CD4-positive, alpha-beta T cell treated with Interleukin-2 at 100 ng/mL for 4 hours (primary cell): Measurements from ENCODE around the gene LCE3A.
"Not testable (repeated sequence)": the region's sequence is repeated elsewhere in the genome, so short reads cannot be mapped to it uniquely, and the experiment has no call there.

Experiments used
- DNase-seq: peaks from one replicate; pipeline ENCODE4 v3.0.0-alpha.2; 2020; ENCODE audit warnings: low spot score

Gene LCE3A, protein sequence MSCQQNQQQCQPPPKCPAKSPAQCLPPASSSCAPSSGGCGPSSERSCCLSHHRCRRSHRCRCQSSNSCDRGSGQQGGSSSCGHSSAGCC

DNA sequence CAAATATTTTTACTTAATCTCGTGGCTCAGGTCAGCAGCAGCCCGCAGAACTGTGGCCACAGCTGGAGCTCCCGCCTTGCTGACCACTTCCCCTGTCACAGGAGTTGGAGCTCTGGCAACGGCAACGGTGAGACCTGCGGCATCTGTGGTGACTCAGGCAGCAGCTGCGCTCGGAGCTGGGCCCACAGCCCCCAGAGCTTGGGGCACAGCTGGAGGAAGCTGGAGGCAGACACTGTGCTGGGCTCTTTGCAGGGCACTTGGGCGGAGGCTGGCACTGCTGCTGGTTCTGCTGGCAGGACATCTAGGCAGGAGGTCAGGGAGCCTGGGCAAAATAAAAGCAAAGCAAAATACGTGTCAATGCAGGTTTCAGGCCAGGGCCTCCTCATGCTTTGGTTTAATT, at the start of gene LCE3A:
LCE3A (minus strand) TSS at position 301 of the 400 bp plus-strand sequence; CDS start at position 301, 0 bp downstream.
- no peak for DNase-seq

DNA sequence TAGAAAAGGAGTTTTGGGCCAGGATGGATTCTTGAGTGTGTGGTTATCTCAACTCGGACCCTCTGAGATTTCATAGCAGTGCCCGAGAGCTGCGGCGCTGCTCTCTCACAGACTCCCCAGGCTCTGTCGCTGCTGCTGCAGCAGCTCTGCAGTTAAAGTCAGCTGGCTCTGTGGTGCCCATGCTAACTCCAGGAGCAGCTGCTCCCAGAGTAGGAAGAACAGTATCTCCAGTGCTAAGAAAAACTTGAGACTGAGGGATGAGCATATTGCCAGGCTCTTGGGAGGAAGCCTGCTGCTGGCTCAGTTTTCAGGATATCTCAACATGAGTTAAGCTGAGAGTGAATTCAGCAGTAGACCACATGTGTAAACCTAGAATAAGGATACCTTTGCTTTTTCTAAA, 44.7 kb upstream of the LCE3A start:
- DNase-seq: no peak

DNA sequence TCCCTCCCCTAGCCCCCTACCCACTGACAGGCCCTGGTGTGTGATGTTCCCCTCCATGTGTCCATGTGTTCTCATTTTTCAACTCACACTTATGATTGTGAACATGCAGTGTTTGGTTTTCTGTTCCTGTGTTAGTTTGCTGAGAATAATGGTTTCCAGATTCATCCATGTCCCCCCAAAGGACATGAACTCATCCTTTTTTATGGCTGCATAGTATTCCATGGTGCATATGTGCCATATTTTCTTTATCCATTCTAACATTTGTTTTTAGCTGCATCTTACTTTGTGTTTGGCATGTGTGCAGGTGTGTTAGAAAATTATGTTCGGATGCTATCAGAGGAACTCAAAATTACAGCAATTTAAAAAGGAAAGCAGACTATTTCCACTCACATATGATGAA, 43.3 kb upstream of the LCE3A start:
- DNase-seq: not testable (repeated sequence)

DNA sequence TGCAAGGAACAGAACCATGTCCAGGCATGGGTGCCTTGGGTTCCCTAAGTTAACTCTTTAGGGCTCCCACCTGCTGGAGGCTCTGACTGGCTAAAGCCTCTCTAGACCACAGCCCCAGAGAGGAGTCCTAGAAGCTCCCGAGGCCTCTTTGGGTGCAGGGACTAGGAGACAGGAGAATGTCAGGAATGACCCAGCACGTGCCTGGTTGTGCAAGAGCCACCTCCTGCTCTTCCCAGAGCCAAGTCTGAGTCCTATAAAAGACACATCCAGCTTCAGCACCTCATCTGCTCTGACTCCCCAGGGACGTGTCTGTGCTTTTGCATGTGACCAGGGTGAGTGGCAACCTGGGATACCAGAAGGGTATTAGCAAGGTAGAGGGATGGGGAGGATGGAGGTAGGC, 40.2 kb upstream of the LCE3A start, which contains the start of gene LCE2D:
LCE2D (plus strand) TSS at position 283 of the 400 bp plus-strand sequence. CDS start 726 bp downstream, outside the sequence.
- no peak for DNase-seq

DNA sequence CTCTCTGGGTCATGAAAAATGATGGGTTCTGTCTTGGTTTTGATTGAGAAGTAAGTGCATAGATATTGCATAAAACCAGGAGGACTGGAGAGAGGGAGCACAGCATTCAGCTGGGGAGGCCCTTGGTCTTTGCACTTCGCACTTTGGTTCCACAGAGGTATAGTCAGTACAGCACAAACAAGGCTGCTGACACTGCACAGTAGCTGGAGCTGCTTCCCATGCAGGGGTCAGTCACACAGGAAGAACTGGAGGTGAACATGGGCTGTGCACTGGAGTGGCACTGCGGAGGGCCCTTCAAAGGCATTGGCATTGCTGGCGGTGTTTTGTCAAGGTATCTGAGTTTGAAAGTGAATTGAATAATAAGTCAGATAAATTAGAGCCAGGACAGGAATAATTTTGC, 35.7 kb upstream of the LCE3A start:
- no peak for DNase-seq

DNA sequence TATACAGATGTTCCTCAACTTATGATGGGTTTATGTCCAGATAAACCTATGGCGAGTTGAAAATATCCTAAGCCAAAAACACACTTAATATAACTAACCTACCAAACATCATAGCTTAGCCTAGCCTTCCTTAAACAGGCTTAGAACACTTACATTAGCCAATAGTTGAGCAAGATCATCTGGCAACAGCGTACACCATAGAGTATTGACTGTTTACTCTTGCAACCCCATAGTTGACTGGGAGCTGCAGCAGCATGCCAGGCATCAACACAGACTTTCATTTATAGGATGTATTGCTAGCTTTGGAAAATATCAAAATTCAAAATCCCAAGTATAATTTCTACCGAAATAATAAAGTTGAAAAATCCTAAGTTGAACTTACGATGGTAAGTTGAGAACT, 34.8 kb upstream of the LCE3A start:
- DNase-seq: no peak

DNA sequence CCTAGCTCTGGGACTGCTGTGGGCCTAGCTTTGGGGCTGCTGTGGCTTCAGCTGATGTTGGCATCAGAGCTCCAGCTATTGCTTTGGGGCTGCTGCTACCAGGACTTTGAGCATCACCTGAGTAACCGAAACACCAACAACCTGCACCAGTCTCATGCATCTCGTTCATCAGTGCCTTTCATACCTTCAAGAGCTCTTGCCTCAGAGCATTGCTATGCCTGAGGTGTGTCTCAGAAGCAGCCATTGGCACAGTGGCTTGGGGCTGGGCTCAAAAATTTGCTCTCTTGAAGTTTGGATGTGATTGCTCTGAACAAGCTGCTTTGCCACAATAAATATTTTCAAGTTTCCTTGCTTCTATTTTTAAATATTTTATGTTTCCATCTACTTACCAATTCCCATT, 33.6 kb upstream of the LCE3A start:
- no peak for DNase-seq

DNA sequence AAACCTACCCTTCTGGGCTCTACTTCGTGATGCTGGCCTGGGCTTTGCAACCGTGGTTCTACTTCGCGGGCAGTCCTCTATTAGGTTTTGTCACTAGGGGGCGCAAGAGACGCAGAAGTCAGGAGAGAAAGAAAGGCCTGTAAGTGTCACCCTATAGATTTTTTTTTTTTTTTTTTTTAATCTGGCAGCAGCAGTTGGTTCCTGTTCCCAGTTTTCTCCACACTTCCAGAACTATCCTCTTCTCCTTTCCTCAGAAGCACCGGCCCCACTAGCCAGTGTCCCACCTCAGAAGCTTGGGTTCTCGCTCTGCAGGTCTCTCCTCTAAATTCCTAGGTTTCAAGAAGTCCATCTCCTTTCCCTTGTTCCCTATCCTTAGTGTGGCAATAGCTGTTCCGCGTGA, 31.2 kb upstream of the LCE3A start:
- peak; percentile 50 for DNase-seq

DNA sequence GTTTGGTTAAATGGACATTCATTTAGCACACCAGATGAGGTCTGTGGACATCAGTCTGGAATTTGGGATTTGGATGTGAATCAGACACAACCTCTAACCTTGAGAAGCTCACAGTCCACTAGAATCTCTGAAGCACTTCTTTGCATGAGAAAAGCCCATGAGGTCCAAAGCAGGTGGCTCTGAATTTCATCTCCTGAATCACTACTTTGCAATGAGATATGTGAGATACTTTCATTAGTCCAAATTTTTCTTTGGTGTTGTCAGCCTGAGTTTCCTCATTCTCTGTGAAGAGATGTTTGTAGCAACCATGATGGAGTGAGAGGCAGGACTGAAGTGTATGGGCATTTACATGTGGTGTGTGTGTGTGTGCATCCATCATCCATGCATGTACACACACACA, 23.8 kb upstream of the LCE3A start:
- no peak for DNase-seq

DNA sequence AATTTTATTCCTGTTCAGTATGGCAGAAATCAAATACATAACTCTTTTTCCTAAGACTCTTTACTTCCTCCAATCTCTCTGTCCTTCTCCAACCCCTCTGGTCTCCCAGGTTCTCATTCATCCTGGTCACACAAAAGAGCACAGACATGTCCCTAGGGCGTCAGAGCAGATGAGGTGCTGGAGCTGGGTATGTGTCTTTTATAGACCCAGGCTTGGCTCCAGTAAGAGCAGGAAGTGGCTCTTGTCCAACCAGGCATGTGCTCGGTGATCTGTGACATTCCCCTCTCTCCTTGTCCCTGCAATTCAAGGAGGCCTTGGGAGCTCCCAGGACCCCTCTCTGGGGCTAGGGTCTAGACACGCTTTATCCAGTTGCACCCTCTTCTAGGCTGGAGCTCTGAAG, 22.2 kb upstream of the LCE3A start:
- no peak for DNase-seq

DNA sequence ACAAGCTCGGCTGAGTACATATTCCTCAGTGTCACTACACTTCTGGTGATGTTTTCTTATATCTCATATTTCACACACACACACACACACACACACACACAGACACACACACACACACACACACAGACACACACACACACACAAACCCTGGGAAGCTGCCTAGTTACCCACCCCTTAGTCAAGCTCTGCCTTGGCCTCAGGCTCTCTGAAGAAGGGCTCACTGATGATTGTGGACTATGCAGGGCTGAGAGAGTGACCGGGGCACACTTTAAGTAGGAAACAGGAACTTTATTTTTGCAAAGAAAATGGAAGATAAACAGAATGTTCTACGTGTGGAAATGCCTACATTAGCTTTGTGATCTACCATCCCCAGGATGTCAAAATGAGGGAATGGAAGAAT, 21.0 kb upstream of the LCE3A start:
- no peak for DNase-seq

DNA sequence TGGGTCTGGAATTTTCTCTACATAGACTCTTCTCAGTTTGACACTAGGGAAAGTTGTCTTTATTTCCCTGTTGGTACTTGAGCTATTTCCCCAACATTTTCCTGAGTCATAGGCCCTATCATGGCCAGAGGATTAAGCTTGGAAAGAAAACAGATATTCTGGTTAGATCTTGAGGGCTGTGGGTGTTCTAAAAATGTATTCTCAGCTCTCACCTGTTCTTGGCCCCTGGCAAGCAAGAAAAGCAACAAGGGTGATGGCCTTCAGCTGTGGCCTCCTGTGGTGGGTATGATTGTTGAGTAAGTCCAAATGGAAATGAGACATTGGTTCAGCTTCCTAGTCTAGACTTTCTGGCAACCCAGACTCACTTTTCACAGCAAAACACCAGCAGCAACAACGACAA, 17.4 kb upstream of the LCE3A start:
- no peak for DNase-seq

DNA sequence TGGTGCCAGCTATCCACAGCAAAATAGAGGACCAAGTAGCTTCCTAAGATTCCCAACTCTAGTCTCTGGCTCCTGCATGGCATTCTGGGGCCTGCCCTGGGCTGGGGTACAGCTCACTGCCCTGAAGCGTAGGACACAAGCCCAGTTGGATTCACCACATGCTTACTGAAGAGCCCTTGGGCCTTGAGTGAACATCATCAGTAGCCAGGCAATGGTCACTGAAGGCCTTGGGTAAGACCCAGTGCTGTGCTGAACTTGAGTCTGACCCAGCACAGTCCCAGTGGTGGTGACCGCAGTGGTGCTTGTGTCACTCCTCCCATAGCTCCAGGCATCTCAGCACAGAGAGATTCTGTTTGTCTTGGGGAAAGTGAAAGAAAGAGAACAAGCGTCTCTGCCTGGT, 7.7 kb upstream of the LCE3A start:
- DNase-seq: no peak

DNA sequence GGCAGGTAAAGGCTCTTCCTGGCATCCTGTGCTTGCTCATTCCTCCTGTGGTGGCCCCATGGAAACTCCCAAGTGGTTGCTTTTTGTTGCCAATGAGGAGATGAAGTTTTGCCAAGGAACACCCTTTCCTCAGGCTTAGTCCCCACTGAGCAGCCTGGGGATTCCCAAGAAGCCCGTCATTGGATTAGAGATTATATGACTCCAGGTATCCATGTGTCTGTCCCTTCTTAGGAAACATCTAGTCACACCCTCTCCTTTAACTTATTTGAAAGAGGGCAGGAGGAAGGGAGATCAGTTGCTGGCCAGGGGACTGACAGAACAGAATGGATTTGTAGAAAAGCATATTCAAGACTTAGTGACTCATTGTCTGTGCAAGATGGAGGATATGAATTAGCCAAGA, 3.8 kb upstream of the LCE3A start:
- DNase-seq: no peak

DNA sequence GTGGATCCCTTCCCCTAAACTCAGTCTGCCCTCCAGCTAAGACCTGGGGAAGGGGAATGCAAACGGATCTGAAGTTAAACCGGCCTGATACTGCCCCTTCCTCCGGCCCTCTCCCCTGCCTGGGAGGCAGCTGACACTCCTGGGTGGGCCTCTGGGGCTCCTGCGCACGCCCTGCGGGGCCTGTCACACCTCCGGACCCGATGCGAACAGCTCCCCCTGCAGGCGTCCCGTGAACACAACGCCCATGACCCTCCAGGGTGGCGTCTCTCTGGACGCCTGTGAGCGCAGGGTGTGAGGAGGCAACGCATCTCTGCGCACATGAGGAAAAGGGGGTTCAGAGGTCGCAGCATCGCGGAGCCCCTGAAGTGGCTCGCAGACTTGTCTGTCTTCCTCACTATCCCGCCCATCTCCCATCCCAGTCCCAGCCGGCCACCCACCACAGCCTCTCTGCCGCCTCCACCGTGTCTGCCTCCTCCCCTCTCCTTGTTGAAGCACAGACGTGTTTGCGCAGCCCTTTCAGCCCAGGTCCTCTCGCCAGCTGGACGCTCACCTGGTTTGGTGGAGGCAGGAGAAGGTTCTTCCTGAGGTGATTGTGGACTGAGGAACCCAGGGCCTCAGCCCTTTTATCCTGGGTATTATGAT, 421 bp upstream of the LCE3A start:
- no peak for DNase-seq

DNA sequence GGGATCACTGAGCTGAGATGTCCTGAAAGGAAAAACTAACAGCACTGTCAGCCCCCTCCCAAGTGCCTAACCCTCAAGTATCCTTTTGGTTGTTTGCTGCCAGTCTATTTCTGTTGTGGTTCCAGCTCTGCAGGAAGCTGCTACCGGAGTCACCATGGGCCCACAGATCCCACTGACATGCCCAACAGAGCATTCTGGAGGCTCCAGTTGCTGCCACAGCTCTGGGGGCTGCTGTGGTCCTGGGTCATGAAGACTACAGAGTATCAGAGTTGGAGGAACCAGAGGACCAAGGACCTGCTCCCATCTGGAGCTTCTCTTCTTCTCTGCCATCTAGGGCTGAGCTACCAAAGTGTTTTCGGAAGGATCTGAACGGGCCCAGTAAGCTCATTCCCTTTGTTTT, 910 bp downstream of the LCE3A start:
- no peak for DNase-seq

DNA sequence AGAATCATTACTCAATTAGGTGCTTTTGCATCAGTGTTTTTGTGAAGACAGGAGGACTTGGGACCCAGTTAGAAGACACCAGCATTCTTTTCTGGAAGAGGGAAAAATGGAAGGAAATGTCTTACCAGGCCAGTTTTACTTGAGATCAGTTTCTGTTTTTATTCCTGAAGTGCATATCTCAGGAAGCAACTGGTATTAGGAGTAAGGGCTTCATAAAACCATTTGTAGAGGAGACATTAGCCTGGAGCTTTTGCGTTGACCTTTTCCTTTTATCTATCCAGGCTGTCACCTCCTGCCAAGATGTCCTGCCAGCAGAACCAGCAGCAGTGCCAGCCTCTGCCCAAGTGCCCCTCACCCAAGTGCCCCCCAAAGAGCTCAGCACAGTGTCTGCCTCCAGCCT, 9.4 kb downstream of the LCE3A start, which contains the start of gene LCE3B:
LCE3B (plus strand) TSS at position 301 of the 400 bp plus-strand sequence; CDS start at position 301, 0 bp downstream.
- no peak for DNase-seq

DNA sequence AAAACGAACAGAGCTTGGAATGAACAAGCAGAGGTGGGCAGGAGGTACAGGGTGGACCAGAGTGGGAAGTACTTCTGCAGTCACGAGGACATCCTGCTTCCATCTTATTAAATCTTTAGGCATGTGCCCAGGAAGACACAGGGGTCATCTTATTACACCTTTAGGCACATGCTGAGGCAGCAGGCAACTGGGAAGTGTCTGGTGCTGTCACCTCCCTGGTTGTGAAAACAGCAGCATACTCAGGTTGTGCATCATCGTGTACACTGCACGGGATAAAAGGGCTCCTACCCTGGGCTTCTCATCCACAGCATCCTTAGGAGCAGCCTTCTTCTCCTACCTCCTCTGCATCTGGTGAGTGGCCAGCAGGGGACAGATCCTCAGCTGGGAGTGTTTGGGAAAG, 23.0 kb downstream of the LCE3A start, which contains the start of gene LCE3C:
LCE3C (plus strand) TSS at position 301 of the 400 bp plus-strand sequence. CDS start 498 bp downstream, outside the sequence.
- no peak for DNase-seq

DNA sequence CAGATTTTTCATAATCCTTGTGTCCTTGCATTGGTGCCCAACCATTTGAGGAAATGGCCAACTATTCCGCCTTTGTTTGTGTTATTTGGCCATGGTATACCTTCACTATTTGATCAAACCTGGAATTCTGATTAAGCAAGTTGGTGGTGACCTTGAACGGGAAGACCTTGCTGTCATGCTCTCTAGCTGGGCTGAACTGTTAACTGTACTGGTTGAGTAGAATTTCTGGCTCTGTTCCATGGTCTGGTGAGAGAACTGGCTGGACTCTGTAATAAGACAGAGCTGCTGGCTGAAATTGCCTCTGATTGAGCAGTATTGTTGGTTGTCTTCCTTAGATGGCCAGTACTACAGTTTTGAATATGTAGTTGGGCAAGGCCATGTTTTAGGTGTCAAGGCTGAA, 25.9 kb downstream of the LCE3A start:
- DNase-seq: no peak

DNA sequence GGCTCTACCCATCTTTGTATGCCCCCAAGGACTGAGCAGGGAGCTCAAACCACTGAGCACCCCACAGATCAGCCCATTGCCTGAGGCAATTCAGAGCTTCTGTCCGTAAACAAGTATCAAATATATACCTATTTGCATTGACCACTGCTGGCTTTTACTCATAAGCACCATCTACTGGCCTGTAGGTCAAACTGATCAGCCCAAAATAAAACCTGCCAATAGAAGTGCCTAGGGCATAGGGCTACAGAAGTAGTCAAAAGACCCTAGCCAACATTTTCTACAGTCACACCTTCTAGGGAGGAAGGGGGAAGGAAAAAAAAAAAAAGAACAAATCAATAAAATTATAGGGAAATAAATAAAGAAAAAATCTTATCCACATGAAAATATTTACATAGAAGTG, 37.3 kb downstream of the LCE3A start:
- DNase-seq: no peak

DNA sequence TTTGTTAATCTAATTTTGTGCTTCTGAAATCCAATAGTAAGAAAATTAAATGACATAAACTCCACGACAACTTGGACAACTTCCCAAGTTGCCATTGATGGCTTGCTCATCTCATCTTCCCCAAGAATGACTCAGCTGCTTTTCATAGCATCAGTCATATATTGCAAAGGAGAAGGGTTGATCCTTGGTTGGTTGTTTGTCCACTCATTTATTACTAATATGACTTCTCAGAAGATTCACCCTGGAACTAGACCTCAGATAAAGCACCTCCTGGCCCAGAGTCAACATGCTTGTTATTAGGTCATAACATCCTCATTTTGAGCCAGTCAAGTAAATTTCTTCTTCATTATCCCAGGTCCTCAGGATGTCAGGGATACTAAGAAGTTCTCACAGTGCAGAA, 40.3 kb downstream of the LCE3A start:
- DNase-seq: no peak

DNA sequence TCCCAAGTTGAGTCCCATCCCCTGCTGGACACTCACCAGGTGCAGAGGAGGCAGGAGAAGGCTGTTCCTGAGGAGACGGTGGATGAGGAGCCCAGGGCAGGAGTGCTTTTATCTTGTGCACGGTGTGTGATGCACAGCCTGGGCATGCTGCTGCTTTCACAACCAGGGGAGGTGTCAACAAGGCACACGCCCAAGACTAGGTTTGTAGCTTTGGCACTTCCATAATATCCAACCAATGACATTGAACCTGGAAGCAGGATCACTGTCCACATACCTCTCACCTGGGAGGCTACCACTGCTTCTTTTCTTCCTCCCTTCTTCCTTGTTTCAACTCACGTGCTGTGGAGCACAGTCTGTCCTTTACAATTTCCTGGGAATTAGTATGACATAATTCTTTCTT, 42.5 kb downstream of the LCE3A start, which contains the start of gene LCE3D:
LCE3D (minus strand) TSS at position 84 of the 400 bp plus-strand sequence. CDS start 580 bp downstream, outside the sequence.
- DNase-seq: no peak

DNA sequence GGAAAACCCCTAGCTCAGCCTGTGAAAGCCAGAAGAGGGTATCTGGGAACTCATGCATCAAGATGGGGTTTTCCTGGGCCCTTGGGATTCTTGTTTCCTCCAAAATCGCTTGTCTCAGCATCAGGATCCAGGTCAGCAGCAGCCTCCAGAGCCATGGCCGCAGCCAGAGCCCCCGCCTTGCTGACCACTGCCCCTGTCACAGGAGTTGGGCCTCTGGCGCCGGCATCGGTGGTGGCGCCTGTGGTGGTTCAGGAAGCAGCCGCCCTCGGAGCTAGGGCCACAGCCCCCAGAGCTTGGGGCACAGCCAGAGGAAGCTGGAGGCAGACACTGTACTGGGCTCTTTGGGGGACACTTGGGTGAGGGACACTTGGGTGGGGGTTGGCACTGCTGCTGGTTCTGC, 43.4 kb downstream of the LCE3A start:
- DNase-seq: not testable (repeated sequence)

DNA sequence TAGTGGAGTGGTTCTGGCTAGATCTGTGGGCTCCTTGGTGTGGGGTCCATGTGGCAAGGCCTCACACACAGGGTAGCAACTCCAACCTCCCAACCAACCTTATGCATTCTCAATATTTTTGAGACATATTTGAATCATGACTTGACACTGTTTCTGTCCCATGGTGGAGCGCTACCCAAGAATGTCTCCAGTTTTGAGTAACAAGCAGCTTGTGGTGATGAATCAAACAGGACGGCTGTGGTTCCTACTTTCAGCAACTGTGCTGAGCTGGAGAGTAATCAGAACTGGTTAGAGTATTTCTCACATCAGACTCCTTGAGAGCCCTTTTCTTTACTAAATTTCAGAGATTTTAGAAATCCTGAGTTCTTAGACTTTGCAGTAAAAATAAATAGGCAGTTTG, 45.7 kb downstream of the LCE3A start:
- DNase-seq: no peak
